RKO (cell line): ENCODE results near the gene TAF4B.
A peak's percentile ranks its signal among the peaks of the same experiment; 100 is the strongest.
"Not testable (repeated sequence)": the region's sequence is repeated elsewhere in the genome, so short reads cannot be mapped to it uniquely, and the experiment has no call there.

Experiments
- DNase-seq: peaks from one replicate; pipeline ENCODE4 v3.0.0-alpha.2; 2016; ENCODE audit warnings: low spot score

The TAF4B gene, protein sequence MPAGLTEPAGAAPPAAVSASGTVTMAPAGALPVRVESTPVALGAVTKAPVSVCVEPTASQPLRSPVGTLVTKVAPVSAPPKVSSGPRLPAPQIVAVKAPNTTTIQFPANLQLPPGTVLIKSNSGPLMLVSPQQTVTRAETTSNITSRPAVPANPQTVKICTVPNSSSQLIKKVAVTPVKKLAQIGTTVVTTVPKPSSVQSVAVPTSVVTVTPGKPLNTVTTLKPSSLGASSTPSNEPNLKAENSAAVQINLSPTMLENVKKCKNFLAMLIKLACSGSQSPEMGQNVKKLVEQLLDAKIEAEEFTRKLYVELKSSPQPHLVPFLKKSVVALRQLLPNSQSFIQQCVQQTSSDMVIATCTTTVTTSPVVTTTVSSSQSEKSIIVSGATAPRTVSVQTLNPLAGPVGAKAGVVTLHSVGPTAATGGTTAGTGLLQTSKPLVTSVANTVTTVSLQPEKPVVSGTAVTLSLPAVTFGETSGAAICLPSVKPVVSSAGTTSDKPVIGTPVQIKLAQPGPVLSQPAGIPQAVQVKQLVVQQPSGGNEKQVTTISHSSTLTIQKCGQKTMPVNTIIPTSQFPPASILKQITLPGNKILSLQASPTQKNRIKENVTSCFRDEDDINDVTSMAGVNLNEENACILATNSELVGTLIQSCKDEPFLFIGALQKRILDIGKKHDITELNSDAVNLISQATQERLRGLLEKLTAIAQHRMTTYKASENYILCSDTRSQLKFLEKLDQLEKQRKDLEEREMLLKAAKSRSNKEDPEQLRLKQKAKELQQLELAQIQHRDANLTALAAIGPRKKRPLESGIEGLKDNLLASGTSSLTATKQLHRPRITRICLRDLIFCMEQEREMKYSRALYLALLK

DNA sequence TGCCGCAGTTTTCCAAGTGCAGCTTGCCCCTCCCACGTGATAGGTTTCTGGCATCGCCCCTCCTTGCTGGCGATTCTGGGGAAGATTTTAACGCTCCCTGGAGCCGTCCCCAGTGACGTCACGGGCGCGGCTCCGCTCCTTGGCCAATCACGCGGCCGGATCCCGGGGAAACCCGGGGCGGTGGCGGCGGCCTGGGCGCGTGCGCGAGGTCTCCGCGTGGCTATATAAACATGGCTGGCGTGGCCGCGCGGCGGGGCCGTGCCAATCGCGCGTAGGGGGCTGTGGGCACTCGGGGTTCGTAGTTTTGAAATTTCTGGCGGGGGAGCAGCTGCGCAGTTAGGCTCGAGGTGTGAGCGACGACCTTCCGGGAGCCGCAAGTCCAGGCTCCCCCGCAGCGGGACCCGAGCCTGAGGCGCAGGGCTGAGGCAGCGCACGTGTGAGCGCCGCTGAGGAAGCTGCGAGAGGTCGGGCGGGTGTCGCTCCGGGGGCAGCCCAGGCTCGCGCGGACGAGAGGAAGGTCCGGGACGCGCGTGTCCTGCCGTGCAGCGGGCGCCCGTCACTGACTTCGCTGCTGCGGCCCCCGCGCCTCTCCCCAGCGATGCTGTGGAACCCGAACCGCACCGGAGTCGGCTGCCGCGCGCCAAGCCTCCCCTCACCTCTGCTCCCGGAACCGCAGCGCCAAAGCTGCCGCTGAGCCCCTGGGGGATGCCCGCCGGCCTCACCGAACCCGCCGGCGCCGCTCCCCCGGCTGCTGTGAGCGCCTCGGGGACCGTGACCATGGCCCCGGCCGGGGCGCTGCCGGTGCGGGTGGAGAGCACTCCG, at the start of gene TAF4B:
Gene TAF4B (plus strand): TSS at position 217 of the 822 bp plus-strand sequence. CDS start 489 bp downstream, at position 706.
- DNase-seq = peak; percentile 93

DNA sequence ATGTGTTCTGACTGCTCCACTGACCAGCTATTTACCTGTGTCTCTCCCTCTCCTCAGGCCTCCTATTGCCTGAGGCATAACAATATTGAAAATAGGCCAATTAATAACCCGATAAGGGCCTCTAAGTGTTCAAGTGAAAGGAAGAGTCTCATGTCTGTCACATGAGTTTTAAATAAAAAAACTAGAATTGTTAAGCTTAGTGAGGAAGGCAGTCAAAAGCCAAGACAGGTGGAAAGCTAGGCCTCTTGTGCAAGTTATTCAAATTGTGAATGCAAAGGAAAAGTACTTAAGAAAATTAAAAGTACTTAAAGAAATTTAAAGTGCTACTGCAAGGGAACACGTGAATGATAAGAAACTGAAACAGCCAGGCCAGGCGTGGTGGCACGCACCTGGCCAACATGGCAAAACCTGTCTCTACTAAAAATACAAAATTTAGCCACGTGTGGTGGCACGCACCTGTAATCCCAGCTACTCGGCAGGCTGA, 44.9 kb upstream of the TAF4B start:
- DNase-seq = no peak

DNA sequence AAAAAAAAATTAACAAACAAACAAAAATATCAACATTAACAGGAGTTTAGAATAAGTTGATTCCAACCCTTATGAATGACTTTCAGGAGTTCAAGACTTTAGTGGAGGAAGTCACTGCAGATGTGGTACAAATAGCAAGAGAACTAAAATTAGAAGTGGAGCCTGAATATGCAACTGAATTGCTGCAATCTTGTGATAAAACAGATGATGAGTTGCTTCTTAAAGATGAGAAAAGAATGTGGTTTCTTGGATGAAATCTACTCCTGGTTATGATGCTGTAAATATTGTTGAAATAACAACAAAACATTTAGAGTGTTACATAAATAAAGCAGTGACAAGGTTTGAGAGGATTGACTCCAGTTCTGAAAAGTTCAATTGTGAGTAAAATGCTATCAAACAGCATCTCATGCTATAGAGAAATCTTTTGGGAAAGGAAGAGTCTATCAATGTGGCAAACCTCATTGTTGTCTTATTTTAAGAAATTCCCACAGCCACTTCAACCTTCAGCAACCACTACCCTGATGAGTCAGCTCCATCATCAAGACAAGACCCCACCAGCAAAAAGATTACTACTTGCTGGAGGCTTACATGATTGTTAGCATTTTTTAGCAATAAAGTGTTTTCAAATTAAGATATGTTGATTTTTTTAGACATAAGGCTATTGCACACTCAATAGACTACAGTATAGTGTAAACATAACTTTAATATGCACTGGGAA, 42.7 kb upstream of the TAF4B start:
- no peak for DNase-seq

DNA sequence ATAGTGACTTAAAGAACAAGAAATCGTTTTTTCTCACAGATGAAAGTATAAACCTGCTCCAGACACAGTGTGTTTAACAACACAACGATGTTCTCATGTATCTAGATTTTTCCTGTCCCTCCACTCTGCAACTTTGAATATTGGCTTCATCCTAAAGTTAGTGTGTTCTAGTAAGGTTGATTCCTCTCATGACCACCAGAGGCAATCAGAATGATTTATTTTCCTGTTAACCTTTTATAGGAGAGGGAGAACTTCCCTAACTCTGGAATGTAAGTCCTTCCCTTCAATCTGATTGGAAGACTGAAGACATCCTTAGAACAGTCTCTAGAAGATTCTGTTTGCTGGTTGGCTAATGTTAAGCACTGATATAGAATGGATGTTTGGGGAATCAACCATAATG, 41.0 kb upstream of the TAF4B start:
- DNase-seq = peak; percentile 57

DNA sequence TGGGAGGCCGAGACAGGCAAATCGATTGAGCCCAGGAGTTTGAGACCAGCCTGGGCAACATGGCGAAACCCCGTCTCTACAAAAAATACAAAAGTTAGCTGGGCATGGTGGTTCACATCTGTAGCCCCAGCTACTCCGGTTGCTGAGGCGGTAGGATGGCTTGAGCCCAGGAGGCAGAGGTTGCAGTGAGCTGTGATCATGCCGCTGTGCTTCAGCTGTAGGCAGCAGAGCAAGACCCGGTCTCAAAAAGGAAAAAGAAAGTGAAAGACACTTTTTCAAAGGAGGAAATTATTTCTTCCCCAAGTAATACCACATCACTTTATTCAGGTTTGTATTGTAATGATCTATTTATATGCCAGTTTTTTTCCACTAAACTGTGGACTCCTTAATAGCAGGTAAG, 35.7 kb upstream of the TAF4B start:
- no peak for DNase-seq

DNA sequence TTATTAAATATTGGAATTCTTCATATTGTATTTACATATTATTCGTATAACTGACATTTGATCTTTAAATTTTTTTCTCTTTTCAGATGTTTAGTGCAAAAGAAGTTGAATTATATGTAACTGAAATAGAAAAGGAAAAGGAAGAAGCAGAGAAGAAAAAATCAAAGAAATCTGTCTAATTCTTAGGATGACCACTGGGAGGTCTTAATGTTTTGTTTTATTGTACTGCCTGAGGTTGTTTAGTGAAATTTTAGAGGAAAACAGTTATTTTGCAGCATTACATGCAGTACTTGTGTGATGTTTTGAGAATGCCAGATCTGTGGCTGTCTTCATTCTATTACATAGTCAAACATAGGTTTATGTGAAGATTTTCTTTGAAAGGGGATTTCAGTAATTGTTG, 34.0 kb upstream of the TAF4B start:
- peak; percentile 16 for DNase-seq

DNA sequence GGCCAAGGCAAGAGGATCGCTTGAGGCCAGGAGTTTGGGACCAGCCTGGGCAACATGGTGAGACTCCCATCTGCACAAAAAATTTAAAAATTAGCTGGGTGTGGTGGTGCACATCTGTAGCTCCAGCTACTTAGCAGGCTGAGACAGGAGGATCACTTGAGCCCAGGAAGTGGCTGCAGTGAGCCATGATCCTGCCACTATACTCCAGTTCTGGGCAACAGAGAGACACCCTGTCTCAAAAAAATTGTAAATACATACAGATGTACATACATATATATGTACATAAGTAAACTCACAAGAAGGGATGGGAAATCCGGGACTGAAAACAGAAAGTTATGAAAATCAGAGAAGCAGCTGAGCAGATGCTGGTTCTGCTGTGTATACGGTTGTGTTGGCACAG, 29.6 kb upstream of the TAF4B start:
- no peak for DNase-seq

DNA sequence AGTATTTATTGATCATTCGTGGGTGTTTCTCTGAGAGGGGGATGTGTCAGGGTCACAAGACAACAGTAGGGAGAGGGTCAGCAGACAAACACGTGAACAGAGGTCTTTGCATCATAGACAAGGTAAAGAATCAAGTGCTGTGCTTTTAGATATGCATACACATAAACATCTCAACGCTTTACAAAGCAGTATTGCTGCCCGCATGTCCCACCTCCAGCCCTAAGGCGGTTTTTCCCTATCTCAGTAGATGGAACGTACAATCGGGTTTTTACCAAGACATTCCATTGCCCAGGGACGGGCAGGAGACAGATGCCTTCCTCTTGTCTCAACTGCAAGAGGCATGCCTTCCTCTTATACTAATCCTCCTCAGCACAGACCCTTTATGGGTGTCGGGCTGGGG, 24.2 kb upstream of the TAF4B start:
- not testable (repeated sequence) for DNase-seq

DNA sequence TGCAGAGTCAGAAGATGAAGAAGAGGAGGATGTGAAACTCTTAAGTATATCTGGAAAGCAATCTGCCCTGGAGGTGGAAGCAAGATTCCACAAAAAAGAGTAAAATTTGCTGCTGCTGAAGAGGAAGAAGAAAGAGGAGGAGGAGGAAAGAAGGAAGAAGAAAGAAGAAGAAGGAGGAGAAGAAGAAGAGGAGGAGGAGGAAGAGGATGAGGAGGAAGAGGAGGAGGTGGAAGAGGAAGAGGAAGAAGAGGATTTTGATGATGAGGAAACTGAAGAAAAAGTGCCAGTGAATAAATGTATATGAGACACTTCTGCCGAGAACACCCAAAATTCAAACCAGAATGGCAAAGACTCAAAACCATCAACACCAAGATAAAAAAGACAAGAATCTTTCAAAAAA, 20.9 kb upstream of the TAF4B start:
- no peak for DNase-seq

DNA sequence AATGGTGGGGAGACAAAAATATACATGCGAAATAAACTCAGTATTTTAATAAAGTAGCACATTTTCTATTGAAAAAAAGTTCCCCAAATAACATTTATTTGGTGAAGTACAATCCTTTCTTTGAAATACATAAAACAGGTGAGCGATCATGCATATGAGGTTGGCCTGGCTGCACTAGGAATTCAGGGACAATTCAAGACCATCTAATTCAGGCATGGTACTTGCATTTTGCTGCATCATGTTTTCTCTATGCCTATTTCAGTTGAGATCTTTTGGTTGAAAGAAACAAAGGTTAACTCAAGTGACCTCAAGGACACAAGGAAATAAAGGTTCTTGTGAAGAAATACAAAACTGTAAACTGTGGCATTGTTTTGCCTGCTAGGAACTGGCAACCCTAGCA, 19.8 kb upstream of the TAF4B start:
- no peak for DNase-seq

DNA sequence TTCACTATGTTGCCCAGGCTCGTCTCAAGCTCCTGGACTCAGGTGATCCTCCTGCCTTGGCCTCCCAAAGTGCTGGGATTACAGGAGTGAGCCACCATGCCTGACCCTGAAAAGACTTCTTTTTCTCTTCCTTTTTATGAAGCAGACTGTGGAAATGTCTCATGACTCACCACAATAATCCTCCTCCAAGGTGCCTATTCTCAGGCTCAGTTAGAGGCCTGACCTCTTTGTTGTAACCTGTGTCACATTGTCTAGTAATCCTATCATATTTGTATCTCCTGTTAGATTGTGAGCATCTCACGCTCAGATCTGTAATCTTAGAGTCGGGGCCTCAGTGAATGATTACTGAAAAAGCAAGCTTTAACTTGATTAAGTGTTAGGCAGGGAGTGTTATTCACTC, 18.3 kb upstream of the TAF4B start:
- no peak for DNase-seq

DNA sequence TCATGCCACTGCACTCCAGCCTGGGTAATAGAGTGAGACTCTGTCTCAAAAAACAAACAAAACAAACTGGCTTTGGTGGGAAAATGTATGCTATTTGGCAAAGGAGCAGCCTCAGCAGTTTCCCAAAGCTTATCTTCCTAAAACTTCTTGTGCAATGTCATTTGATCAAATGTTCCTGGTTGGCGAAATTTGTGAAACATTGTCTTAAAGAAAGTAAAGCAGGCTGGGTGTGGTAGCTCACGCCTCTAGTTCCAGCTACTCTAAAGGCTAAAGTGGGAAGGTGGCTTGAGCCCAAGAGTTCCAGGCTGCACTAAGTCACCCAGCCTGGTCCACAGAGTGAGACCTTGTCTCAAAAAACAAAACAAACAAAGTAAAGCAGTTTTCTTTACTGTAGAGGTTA, 17.3 kb upstream of the TAF4B start:
- no peak for DNase-seq

DNA sequence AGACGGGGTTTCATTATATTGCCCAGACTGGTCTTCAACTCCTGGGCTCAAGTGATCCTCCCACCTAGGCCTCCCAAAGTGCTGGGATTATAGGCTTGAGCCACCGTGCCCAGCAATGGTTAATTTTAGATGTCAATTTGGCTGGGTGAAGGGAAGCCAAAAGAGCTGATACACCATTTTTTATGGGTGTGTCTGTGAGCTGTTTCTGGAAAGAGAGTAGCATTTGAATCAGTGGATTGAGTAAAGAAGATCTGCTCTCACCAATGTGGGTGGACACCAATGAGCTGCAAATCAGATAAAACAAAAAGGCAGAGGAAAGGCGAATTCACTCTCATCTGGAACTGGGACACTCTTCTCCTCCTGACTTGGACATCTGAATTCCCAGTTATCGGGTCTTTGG, 16.1 kb upstream of the TAF4B start:
- no peak for DNase-seq

DNA sequence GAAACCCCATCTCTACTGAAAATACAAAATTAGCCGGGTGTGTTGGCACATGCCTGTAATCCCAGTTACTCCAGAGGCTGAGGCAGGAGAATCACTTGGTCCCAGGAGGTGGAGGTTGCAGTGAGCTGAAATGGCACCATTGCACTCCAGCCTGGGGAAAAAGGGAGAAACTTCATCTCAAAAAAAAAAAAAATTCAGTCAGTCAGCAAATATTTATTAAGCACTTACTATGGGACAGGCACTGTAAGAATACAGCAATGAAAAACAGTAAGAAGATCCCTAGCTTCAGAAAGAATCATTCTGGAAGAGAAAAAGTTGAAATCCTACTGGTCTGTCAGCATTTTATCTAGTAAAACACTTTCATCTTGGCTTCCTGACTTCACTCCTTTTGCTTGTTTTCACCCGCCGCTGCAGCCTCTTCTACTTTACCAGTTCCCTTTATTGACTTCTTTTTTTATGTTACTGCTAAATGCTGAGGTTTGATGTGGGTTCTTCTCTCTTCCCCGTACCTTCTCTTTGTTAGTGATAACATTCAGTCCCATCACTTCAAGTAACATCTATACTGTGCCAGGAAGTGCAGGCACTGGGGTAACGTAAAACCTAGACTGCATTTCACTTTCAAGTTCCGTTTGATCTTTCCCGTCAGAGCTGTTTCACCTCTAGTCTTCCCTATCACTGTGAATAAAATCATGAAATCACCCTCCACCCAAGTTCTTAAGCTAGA, 10.8 kb upstream of the TAF4B start:
- DNase-seq = no peak

DNA sequence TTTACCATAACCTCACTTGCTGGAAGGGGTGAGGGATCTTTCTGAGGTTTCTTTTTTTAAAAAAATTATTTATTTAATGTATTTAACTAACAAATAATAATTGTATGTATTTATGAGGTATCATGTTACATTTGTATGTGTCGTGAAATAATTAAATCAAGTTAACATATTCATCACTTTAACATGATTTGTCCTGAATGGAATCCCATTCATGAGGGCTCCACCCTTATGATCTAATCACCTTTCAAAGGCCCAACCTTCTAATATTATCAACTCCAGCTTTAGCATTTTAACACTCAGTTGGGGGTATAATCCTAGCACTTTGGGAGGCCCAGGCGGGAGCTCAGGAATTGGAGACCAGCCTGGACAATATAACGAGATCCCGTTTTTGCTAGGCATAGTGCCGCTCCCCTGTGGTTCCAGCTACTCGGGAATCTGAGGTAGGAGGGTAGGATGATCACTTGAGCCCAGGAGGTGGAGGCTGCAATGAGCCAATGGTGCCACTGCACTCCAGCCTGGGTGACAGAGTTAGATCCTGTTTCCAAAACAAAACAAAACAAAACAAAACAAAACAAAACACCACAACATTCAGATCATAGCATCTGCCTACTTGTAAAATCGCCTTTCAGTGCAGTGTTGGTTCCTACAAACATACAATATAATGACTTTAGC, 1.1 kb upstream of the TAF4B start:
- DNase-seq = peak; percentile 9

DNA sequence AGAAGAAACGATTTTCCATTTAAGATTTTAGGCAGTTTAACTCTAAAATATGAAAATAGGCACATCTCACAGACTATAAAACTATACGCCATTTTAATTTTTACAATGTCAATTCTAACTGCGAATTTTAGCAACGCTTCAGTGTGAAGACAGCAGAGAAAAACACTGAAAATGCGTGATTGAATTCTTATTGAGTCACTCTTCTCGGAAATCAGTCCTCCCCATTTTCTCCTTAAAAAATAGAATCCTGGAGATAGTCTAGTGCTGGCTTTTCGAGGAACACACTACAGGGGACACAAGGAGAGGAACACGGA, 373 bp upstream of the TAF4B start:
- DNase-seq = no peak

DNA sequence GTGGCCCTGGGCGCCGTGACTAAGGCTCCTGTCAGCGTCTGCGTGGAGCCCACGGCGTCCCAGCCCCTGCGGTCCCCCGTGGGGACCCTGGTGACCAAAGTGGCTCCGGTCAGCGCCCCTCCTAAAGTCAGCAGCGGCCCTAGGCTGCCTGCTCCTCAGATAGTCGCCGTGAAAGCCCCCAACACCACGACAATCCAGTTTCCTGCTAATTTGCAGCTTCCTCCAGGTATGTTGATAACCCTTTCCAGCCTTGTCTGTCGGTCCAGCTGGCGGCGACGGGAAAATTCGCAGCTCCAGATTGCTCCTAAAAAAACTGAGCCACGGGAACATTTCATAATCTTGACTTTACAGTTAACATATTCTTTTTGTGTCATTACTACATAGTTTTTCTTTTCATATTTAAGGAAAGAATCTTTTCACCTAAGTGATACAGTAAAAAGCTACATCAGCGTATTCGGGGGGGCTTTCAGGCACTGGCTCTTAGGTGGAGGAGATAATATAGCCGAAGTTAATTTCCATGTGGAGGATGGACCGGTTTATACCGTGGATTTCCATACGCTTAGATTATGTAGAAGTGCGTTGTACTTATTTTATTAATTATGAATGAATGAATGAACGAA, 916 bp downstream of the TAF4B start:
- DNase-seq = peak; percentile 30

DNA sequence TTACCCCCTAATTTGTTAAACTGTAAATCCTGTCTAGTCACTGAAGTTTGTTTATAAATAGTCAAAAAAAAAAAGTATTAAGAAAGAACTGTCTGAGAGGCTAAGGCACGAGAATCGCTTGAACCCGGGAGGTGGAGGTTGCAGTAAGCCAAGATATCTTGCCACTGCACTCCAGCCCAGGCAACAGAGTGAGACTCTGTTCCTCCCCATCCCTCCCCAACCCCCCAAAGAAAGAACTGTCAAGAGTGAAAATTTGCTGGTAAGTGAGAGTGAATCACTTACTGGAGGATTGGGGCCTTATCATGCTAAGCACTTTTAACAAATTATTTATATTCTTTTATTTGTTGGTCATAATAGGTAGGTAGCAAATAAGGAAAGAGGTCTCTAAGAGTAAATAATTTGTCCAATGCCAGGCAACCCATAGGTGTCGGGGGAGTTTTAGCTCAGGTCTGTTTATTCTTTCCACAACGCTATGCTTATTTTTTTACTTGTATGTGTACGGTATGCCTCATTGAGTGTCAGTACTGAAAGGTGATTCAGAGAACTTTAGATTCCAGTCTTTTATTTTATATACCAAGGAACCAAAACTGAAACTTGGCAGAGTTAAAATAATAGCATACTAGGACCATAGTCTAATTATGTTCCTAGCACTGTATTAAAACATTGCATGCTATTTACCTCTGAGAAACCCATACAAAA, 2.5 kb downstream of the TAF4B start:
- peak; percentile 27 for DNase-seq

DNA sequence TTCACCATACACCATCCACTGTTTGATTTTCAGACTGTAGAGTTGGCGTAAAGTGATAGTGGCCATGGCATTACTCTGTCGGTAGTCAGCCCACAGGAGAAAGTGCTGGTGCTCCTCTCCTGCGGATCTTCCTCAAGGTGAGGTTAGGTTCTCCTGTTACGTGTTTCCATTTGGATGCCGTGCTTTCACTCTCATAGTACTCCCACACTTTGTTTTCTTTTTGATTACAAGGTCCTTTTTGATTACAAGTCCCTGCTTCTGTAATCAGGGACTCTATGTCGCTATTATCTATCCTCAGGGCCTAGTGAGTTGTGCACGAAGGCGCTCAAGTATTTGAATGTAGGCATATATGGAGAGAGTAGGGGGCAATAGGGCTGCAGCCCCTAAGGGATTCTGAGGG, 4.3 kb downstream of the TAF4B start:
- no peak for DNase-seq
